GM21528 (cell line): ENCODE results near the gene LACTB.

Source experiments
- ATAC-seq: cut with Tn5 transposase; IDR thresholded peaks from one replicate; pipeline ENCODE4 v1.9.1; 2021; ENCODE audit warnings: mild to moderate bottlenecking, moderate library complexity; ENCODE audit not compliant: unreplicated experiment, low FRiP score

The LACTB gene

GRCh38 chr15:63122002-63122875 lies 578 bp downstream of the LACTB start:
- peak; percentile 86 for ATAC-seq

DNA sequence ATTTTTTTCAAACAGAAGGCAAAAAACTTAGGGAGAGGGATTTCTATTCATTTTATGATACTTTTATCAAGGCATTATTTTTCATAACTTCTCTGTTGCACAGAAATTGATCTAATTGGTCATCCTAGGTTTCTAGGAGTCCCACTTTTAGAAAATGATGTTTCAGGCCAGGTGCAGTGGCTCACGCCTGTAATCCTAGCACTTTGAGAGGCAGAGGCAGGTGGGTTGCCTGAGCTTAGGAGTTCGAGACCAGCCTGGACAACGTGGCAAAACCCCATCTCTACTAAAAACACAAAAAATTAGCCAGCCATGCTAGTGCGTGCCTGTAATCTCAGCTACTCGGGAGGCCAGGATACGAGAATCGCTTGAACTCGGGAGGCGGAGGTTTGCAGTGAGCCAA lies 2.8 kb downstream of the LACTB start:
- no peak for ATAC-seq

GRCh38 chr15:63126726-63127125 lies 5.1 kb downstream of the LACTB start:
- ATAC-seq, result no peak

DNA sequence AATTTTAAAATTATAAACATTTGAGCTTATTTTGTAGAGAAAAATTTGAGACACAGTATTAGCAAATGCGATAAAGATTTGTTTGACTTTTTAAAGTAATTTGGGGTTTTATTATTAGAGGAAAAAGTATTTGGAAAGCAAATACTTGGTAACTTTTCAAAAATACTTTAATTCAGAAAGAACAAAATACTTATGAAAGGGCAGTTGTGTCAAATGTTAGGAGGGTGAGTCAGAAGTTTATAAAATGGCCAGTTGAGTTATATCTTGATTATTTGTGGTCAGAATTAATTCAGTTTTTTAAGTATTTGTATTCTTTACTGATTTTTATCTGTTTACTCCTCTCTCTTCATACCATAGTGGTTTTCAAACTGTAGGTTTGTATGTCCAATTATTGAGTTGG lies 12.1 kb downstream of the LACTB start:
- no peak for ATAC-seq

GRCh38 chr15:63134245-63134985 lies 12.8 kb downstream of the LACTB start:
- no peak for ATAC-seq

DNA sequence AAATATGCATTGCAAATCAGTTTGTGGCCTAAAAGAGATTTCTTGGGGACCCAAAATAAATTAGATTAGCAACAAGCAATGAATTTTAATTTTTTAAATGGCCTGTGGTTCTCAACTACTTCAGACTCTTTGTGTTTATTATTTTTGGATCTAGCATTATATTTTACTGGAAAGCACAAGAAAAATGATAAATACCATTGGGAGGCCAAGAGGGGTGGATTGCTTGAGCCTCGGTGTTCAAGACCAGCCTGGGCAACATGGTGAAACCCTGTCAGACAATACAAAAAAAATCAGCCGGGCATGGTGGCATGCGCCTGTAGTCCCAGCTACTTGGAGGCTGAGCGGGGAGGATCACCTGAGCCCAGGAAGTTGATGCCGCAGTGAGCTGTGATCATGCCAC lies 13.6 kb downstream of the LACTB start:
- ATAC-seq, result no peak

DNA sequence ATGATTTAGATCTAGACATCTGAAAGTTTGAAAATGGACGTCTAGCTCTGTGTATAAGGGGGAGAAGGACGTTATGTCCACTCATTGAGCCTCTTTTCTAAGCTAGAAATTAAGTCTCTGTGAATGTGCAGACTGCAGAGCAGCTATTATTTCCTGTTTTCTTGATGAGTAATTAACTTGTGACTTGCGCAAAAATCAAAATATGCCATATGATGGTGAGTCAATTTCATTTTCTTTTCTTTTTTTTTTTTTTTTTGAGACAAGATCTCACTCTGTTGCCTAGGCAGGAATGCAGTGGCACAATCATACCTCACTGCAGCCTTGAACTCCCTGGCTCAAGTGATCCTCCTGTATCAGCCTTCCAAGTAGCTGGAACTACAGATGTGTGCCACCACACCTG lies 14.1 kb downstream of the LACTB start:
- ATAC-seq, result no peak

GRCh38 chr15:63136742-63137141 lies 15.1 kb downstream of the LACTB start:
- ATAC-seq, result no peak

- ATAC-seq, result no peak
These were observed 19.3 kb downstream of the LACTB start for GRCh38 chr15:63140936-63141335.

DNA sequence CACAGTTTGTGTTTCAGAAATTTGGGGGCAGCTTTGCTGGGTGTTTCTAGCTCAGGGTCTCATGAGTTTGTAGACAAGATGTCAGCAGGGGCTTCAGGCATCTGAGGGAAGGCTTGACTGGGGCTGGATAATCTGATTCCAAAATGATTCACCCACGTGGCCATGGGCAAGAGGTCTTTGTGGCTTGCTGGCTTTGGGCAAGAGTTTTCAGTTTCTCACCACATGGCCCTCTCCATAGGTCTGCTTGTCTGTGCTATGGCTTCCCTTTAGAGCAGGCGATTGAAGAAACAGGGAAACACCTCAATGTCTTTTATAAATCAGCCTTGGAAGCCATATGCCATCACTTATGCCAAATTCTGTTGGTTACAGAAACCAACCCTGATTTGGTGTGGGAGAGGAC lies 23.8 kb downstream of the LACTB start:
- no peak for ATAC-seq

DNA sequence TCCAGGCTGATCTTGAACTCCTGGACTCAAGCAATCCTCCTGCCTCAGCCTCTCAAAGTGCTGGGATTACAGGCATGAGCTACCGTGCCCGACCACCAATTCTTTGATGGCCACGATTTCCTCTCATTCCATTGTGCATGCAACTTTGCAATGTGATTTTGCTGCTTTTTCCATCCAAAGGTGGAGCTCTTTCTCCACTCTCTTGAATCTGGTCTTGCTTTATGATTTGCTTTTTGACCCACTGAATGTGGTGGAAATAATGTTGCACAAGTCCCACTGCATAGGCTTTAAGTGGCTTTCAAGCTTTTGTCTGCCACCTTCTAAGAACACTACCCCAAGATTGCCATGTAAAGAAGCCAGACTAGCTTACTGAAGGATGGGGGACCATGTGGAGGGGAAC lies 25.0 kb downstream of the LACTB start:
- ATAC-seq, result no peak

GRCh38 chr15:63151665-63152064 lies 30.0 kb downstream of the LACTB start:
- no peak for ATAC-seq

DNA sequence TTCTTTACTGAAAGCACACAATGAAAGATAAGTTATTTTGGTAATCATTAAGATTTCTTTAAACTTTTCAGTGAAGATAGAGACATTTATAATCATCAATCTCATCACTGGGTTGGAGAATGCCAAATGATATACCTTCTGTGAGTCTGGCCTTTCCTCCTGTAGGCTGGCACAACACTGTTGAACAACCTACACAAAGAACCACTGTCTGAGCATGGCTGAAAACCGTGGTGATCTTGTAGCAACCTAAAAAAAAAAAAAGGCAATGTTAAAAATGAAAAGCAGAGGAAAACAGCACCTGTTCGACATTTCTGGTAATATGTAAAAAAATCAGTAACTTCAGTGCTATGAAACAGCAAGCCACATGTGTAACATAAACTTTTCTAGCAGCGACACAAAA lies 33.8 kb downstream of the LACTB start:
- no peak for ATAC-seq

DNA sequence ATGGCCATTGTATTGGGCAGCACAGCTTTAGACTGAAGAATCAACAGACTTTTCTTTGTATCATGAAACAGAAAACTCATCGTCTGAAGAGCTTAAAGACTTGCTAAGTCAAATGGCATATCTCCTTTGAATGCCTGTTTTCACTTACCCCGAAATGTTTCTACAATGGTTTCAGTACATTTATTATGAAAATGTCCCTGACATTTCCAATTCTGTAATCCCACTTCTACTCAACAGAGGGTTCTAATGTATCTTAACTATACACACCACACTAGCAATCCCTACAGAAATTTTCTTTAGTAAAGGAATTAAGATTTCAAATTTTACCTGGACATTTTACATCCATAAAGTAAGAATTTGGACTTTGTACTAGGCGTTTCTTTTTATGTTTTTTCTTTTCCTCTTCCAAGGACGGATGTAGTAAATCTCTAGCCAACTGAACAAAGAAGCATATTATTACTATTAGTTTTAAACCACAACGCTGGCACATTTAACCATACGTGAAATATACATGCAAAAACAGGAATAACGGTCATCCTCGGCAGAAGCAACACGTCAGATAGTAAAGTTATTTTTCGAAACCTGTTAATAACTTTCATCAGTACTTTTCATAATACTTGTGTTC lies 34.5 kb downstream of the LACTB start:
- ATAC-seq, result no peak

DNA sequence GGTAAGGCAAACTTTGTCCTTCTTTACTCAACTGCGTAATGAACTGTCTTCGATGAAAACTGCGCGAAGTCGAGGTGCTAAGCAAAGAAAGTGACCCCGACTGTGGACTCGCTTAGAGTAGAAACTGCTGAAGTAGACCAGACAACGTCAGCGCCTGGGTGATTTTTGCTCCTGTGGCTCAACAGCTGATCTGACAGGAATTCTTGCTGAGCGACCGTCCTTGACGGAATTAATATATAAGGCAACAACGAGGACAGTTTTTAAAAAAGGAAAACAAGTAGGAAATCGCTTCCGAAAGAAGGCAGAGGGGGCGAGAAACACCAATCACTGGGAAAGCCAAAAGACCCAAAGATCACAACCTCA lies 35.1 kb downstream of the LACTB start:
- no peak for ATAC-seq

DNA sequence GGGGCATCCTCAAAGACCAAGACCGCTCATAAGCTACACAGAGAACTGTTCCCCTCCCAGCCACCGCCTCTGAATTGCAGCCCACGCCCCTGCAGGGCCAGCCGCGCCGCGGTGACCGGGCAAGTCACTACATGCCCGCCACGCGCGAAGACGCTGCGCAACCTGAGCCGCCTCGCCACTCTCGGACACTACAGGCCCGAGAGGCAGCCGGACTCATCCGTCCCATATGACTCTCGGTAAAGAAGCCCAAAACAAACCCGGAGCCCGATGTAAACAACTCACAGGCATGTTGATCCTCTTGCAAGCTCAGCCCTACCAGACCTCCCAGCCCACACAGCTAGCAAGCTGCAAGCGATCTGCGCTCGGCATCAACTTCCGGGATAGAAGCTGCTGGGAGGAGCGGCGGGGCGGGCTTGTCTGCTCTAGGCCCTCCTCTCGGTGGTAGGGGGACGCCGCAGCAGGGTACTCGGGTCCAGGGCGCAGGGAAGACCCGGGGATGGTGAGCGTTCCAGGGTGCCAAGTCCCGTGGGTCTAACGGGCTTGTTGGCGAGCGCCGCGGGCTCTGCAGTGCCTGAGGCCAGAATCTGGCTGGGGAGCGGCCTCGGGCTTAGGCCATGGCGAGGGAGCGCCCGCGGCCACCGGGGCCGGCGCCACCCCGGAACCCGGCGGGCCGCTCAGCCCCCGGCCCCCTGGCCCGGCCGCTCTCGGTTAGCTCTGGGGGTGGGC lies 35.6 kb downstream of the LACTB start, which contains the start of gene RPS27L:
Gene RPS27L (minus strand): TSS at position 360 of the 726 bp plus-strand sequence. CDS start 72 bp downstream, at position 288.
- peak; percentile 97 for ATAC-seq

- peak; percentile 18 for ATAC-seq
These were observed 36.3 kb downstream of the LACTB start for GRCh38 chr15:63157891-63158431.

DNA sequence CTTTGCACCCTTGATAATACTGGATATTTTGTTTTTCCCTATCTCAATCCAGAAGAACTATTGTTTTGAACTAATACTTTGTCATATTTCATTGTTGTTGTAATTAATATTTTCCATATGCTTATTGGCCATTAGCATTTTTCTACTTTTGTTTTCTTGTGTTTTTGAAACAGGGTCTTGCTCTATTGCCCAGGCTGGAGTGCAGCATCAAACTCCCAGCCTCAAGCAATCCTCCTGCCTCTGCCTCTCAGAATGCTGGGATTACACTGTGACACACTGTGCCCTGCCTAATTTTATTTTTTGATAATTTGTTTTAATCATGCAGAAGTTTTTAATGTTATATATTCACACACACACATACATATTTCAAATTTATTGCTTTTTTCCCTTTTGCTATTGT lies 39.0 kb downstream of the LACTB start:
- no peak for ATAC-seq

- ATAC-seq, result no peak
These were observed 41.6 kb downstream of the LACTB start for GRCh38 chr15:63163217-63163616.

DNA sequence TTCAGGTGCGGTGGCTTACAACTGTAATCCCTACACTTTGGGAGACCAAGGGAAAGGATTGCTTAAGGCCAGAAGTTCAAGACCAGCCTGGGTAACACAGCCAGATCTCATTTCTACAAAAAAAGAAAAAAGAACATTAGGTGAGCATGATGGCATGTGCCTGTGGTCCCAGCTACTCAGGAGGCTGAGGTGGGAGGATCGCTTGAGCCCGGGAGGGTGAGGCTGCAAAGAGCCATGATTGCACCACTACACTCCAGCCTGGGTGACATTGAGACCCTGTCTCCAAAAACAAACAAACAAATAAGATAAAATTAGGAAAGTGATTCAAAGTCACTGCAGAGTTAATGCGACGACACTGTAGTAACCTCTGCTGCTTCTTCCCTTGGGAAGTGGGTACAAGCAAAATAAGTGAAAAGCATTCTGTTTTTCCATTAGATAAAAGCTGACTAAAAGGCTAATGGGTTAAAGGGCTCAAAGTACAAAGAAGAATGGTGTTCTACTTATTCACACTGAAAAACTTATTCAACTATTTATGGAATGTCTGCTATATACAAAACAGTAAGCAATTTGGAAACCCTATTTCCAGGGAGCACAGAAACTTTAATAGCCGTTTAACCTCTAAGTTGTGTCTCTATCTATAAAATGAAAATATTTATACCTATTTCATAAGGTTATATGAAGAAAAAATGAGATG lies 43.7 kb downstream of the LACTB start:
- ATAC-seq, result no peak
